ENCODE results near the gene PDE10A. TPM values are rescaled to one million over a fixed set of nuclear protein-coding genes. Genes with fewer than 3 reads are reported as not detected.

Gene PDE10A
- total and polyA plus RNA-seq, 2 of the 8 experiments (the other 6 are each of a cell fraction or from before 2014, with no cell fraction given): 1.1 to 2.4 TPM

DNA sequence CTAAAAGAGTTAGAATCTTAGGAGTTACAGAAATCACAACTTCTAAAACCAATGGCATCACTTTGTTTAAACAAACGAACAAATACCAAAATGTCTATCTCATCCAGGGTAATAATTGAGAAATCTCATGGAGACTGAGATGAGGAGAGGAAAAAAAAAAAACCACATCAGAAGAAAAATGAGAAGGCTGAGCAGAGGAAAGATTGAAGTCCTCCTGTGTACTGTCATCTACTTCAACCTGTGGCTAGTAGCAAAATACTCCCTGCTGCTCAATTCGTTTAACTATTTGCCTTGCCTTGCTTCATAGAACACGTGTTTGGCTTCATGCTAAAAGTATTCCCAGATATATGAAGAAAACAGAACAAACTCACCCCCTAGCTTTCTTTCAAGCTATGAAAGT lies 143.7 kb downstream of the PDE10A start:
- Histone ChIP-seq H3K14ac (ENCODE audit: insufficient read length) (no peak overlapping the region), H3K4ac (replicated peaks; ENCODE audit: insufficient read length, low read depth, low read length) (no peak overlapping the region), H3K4me1 (replicated peaks in 1 of 4; ENCODE audit: control insufficient read depth in 3 of 4, insufficient read depth in 4 of 4, low read length in 3 of 4) (peaks cover 0 to 2% (median 0%) of the 10 kb centered on the region in 4 experiments; a peak in 1 of 7 replicates), H4K20me1 (replicated peaks in 1 of 2; ENCODE audit: control insufficient read depth in 1 of 2, insufficient read depth in 2 of 2, low read length in 2 of 2) (no peaks in the 10 kb centered on the region), H3K27ac (ENCODE audit: low read depth, low read length) (no peak overlapping the region), H3K79me1 (ENCODE audit: low read depth, low read length) (no peaks in the 10 kb centered on the region), H2BK5ac (ENCODE audit: low read depth, low read length) (no peak overlapping the region), H4K8ac (ENCODE audit: extremely low read depth, insufficient read depth, low read length) (no peak overlapping the region), H3K23ac (ENCODE audit: insufficient read length) (no peak overlapping the region), H4K5ac (ENCODE audit: insufficient read length, low read depth, low read length) (no peak overlapping the region), H4K91ac (replicated peaks; ENCODE audit: insufficient read length, low read length) (no peak overlapping the region), H2AFZ (ENCODE audit: low read length) (no peak overlapping the region), H2BK120ac (replicated peaks; ENCODE audit: low read depth, low read length) (no peak overlapping the region), H3K23me2 (ENCODE audit: low read depth, low read length) (no peaks in the 10 kb centered on the region), H3K36me3 (ENCODE audit: control insufficient read depth in 2 of 4, insufficient read depth in 4 of 4, low read length in 3 of 4) (no peaks in the 10 kb centered on the region), H2BK12ac (ENCODE audit: low read depth, low read length) (no peak overlapping the region), H3K56ac (replicated peaks; ENCODE audit: insufficient read length, low read depth, low read length) (no peak overlapping the region), H3K27me3 (replicated peaks in 1 of 4; ENCODE audit: control insufficient read depth in 3 of 4, extremely low read depth in 1 of 4, insufficient read depth in 3 of 4, low read length in 3 of 4) (no peaks in the 10 kb centered on the region), H3K4me3 (ENCODE audit: extremely low read depth in 1 of 4, insufficient read depth in 2 of 4, low read depth in 3 of 4, low read length in 4 of 4) (no peak overlapping the region), H3K79me2 (ENCODE audit: control insufficient read depth in 1 of 2, insufficient read depth in 2 of 2, low read length in 2 of 2) (no peaks in the 10 kb centered on the region), H3K9ac (replicated peaks in 1 of 4; ENCODE audit: extremely low read depth in 1 of 4, low read depth in 3 of 4, low read length in 3 of 4) (no peak overlapping the region), H3K4me2 (ENCODE audit: insufficient read depth in 1 of 2, low read depth in 2 of 2, low read length in 2 of 2) (no peak overlapping the region), H2BK15ac (ENCODE audit: low read length) (no peak overlapping the region), H3K18ac (ENCODE audit: extremely low read depth, low read length) (no peak overlapping the region), H3K9me3 (ENCODE audit: insufficient read depth in 2 of 2, low read depth in 1 of 2, low read length in 1 of 2) (no peaks in the 10 kb centered on the region), H2AK5ac (ENCODE audit: low read depth, low read length) (no peak overlapping the region), H2BK20ac (ENCODE audit: low read length) (no peak overlapping the region)
- ChIA-PET POLR2A (ENCODE audit: partially characterized antibody) (no interaction called here), CTCF (ENCODE audit: partially characterized antibody) (no interaction called here)
- TF ChIP-seq CBX5 (IDR thresholded peaks at IDR 0.05; ENCODE audit: low read depth, low read length): no peak
- no peak for TF ChIP-seq KDM5A (IDR thresholded peaks at IDR 0.05; ENCODE audit: low read length)
- no peak for TF ChIP-seq EZH2 (IDR thresholded peaks at IDR 0.05; ENCODE audit: low read depth, low read length, severe bottlenecking)
- TF ChIP-seq, protein P1, sequence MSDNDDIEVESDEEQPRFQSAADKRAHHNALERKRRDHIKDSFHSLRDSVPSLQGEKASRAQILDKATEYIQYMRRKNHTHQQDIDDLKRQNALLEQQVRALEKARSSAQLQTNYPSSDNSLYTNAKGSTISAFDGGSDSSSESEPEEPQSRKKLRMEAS (IDR thresholded peaks at IDR 0.05): no peak
- no peak for TF ChIP-seq EGR1 (IDR thresholded peaks at IDR 0.05; ENCODE audit: borderline replicate concordance, low read depth, low read length)
- TF ChIP-seq GABPA (IDR thresholded peaks at IDR 0.05; ENCODE audit: borderline replicate concordance, insufficient read depth, low read length): no peak
- TF ChIP-seq POU5F1 (IDR thresholded peaks at IDR 0.05; ENCODE audit: low read depth, low read length): no peak
- TF ChIP-seq CTBP2 (IDR thresholded peaks at IDR 0.05; ENCODE audit: borderline replicate concordance, insufficient read depth, insufficient read length, low read length): no peak
- no peak for TF ChIP-seq FOSL1 (IDR thresholded peaks at IDR 0.05; ENCODE audit: insufficient read depth, low read depth, low read length)
- no peak for TF ChIP-seq CHD2 (IDR thresholded peaks at IDR 0.05; ENCODE audit: low read length)
- no peak for TF ChIP-seq SIN3A (conservative IDR thresholded peaks at IDR 0.05 in 1 of 2, IDR thresholded peaks at IDR 0.05 in 1 of 2; ENCODE audit: low read depth in 1 of 2, low read length in 2 of 2)
- TF ChIP-seq, protein P2, sequence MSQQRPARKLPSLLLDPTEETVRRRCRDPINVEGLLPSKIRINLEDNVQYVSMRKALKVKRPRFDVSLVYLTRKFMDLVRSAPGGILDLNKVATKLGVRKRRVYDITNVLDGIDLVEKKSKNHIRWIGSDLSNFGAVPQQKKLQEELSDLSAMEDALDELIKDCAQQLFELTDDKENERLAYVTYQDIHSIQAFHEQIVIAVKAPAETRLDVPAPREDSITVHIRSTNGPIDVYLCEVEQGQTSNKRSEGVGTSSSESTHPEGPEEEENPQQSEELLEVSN (IDR thresholded peaks at IDR 0.05): no peak
- no peak for FAIRE-seq
- DNase-seq (ENCODE audit: low read depth in 1 of 2, low spot score in 2 of 2): no peak
- WGBS, 2 experiments (ENCODE audit: extremely low coverage in 1 of 2, insufficient coverage in 1 of 2, insufficient read length in 1 of 2, insufficient replicate concordance in 2 of 2, low coverage in 1 of 2, low lambda C conversion rate in 2 of 2, missing lambda C conversion rate in 1 of 2): 89% methylated on average over 3 of the region's 3 CpGs; no CpG with 5 or more reads in 1 of the 2 experiments
